Tracheal epithelial cell (primary cell): ENCODE measurements around the gene PCNX1. TPM values are rescaled to one million over a fixed set of nuclear protein-coding genes. Genes with fewer than 3 reads are reported as not detected.

Experiments
- total RNA-seq: library from RNA; depleted of rRNA; stranded (reverse); fragments of >200 nt; gene quantifications from 2 replicates; pipeline ENCODE4 v1.2.1, GENCODE V29; 2014

Gene PCNX1
- total RNA-seq = 31.8 and 40.7 TPM in 2 replicates

DNA sequence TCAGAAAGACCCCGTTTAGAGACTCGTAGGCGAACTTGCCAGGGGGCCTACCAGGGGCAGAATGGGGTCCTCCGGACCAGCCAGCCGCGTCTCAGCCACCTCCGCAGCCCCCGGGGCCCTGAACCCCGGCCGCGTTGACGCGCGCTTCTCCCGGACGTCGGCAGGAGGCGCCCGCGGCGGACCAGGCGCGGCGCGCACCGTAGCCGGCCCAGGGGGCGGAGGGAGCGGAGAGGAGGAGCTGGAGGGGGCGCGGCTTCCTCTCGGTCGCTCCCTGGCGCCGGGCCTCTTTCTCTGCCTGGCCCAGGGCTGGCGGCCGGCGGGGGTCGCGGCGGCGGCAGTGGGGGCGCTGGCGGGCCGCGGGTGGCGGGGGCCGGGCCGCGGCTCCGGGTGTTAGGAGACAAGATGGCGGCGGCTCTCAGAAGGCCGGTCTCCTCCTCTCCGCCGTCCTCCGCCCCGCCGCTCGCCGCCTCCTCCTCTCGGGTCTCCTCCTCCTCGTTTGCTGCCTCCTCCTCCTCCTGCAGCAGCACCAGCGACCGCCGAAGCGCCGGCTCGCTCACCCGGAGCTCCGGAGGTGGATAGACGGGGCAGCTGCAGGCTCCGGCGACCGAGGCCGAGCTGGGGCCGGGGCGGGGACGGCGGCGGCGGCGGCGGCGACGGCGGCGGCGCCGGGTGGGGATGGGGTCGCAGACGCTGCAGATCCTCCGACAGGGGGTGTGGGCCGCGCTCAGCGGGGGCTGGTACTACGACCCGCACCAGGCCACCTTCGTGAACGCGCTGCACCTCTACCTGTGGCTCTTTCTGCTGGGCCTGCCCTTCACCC, at the start of gene PCNX1:
PCNX1 (plus strand) TSS at position 284 of the 820 bp plus-strand sequence; CDS start at position 676, 392 bp downstream.

Other genes with a start within 250 kb of the PCNX1 start
- 17.7 and 19.3 TPM in 2 replicates for gene MAP3K9, start 97.9 kb upstream of the PCNX1 start, total RNA-seq